Motor neuron (in vitro differentiated cells): Measurements from ENCODE around the gene MBTPS1. TPM values are rescaled to one million over a fixed set of nuclear protein-coding genes. Genes with fewer than 3 reads are reported as not detected.

Experiments used
- ATAC-seq, 8 experiments: fragments of 200-7000 bp; cut with Tn5 transposase; replicated peaks in 6 of 8; 2 replicates each; pipeline ENCODE4 v1.8.0; 2021; ENCODE audit warnings: mild to moderate bottlenecking in 8 of 8, moderate library complexity in 8 of 8
- H3K27ac ChIP-seq, 2 donors: fragments of 250-450 bp; sonication (Bioruptor Pico); 2 replicates each; pipeline ENCODE4 v1.9.0; 2021; ENCODE audit warnings: antibody characterized with exemption in 2 of 2, mild to moderate bottlenecking in 2 of 2, moderate library complexity in 1 of 2
- H3K4me1 ChIP-seq, 2 donors: fragments of 250-450 bp; sonication (Bioruptor Pico); replicated peaks in 1 of 2; 2 replicates each; pipeline ENCODE4 v1.6.1; 2021; ENCODE audit warnings: antibody characterized with exemption in 2 of 2, mild to moderate bottlenecking in 2 of 2, moderate library complexity in 1 of 2
- H3K4me3 ChIP-seq, 5 donors: fragments of 250-450 bp; sonication (Bioruptor Pico); 2 replicates each; pipeline ENCODE4 v1.9.0; 2021; ENCODE audit warnings: antibody characterized with exemption in 5 of 5, mild to moderate bottlenecking in 5 of 5, moderate library complexity in 4 of 5
- WGBS, 10 experiments: fragments of 450-650 bp; shearing (Covaris generic); methylation state at CpG; one replicate each; pipeline ENCODE4 v1.0.0; 2022; 5-methylcytosine and 5-hydroxymethylcytosine counted together
- in situ Hi-C, 9 experiments: fragments of 400-800 bp; cut with MboI; loops; one replicate each; pipeline ENCODE4 v1.15.0; 2021; ENCODE audit warnings: low sequenced_read_pairs in 9 of 9, low pct_unique_long_range_greater_than_20kb in 2 of 9; ENCODE audit not compliant: unreplicated experiment in 9 of 9
- total RNA-seq, 8 experiments: library from RNA; unstranded; fragments of 300-600 nt; gene quantifications; 2 replicates each; pipeline versions ENCODE4 v1.2.3 to v1.2.4, GENCODE V29; 2022

MBTPS1 gene
- total RNA-seq, 8 experiments from 2014 or later = 42.5 to 166 (median 62.3) TPM

GRCh38 chr16:84018710-84019109 is 98.0 kb downstream of the MBTPS1 start:
- no peak overlapping the region for H3K27ac ChIP-seq
- H3K4me1 ChIP-seq = peaks cover 3 to 7% of the 10 kb centered on the region in 2 donors
- in situ Hi-C loops = no loop called here
- WGBS, 10 experiments = 40 to 100% (median 93%) methylated on average over 1 to 4 of the region's 4 CpGs
- no peak overlapping the region for H3K4me3 ChIP-seq
- no peak for ATAC-seq

DNA sequence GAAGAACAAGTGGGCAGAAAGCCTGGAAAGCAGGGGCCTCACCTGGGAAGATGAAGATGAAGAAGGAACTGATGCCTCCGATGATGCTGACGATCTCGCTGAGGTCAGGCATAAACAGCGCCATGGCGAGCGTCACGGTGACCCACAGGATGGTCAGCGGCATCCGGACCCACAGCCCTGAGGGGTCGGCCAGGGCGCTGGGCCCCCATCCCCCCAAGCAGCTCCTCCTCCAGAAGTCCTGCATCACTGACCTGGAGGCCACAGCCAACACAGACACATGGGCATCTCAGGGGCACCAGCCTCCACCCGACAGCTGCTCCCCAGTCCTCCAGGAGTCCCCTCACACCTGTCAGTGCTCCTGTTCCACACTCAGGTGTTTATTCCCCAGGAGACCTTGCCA is 100.3 kb downstream of the MBTPS1 start:
- in situ Hi-C loops = no loop called here
- 89 to 100% (median 95%) methylated on average over 1 to 10 of the region's 12 CpGs; no CpG with 5 or more reads in 6 of the 10 experiments for WGBS, 10 experiments
- Histone ChIP-seq H3K27ac (no peak overlapping the region), H3K4me1 (peaks cover 0 to 6% of the 10 kb centered on the region in 2 donors), H3K4me3 (no peak overlapping the region)
- ATAC-seq = no peak

GRCh38 chr16:84015399-84015798 is 101.3 kb downstream of the MBTPS1 start:
- no peak overlapping the region for H3K27ac ChIP-seq
- 40 to 100% (median 80%) methylated on average over 1 to 6 of the region's 12 CpGs; no CpG with 5 or more reads in 1 of the 10 experiments for WGBS, 10 experiments
- H3K4me3 ChIP-seq = no peak overlapping the region
- no peak for ATAC-seq
- H3K4me1 ChIP-seq = peaks cover 0 to 9% of the 10 kb centered on the region in 2 donors
- in situ Hi-C loops = no loop called here

DNA sequence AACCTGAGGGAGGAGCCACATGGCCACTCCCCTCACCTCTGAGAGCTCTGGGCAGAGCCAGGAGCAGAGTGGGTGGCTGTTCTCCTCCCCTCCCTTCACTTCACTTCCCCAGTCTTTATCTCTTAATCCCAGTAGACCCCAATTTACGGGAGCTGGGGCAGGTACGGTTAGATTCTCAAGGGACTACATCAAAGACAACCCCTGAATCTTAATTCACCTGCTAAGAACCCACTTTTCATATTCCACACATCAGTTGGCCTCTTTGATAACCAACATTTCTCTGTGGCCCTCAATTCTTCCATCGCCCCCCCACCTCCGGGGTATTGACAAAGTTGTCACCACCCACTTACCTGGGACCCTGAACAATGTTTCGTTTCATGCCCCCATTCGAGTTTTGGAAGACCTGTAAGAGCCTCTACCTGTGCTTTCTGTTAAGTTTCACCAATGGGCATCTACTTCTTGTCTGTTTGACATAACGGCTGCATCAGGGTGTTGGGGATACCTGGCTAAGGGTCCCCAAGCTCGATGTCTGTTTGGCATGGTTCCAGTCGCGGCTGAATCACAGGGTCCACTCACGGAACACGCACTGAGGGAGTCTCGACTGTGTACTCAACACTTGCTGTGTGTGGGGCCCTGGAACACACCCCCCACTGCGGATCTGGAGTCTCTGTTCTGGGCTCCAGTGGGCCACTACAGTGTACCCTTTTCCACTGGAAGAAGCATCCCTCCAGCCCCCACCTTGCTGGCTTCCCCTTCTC is 102.0 kb downstream of the MBTPS1 start:
- in situ Hi-C loops = no loop called here
- no peak overlapping the region for H3K4me3 ChIP-seq
- H3K27ac ChIP-seq = no peak overlapping the region
- WGBS, 10 experiments = 0 to 100% (median 68%) methylated on average over 1 to 14 of the region's 14 CpGs
- H3K4me1 ChIP-seq = peaks cover 0 to 9% of the 10 kb centered on the region in 2 donors
- no peak for ATAC-seq

DNA sequence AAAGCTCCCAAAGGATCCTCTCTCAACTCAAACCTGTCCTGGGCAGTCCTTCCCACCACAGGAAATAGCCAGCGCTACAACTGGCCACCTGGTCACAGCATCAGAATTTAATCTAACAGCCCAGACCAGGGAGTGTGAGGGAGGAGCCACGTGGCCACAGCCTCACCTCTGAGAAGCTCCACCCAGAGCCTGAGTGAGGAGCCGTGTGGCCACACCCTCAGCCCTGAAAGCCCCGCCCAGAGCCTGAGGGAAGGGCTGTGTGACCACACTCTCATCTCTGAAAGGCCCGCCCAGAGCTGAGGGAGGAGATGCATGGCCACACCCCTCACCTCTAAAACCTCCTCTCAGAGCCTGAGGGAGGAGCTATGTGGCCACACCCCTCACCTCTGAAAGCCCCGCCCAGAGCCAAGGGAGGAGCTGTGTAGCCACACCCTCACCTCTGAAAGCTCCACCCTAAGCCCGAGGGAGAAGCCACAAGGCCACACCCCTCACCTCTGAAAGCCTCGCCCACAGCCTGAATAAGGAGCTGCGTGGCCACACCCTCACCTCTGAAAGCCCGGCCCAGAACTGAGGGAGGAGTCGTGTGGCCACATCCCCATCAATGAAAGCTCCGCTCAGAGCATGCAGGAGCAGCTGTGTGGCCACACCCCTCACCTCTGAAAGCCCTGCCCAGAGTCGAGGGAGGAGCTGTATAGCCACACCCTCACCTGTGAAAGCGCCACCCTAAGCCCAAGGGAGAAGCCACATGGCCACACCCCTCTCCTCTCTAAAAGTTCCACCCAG is 102.8 kb downstream of the MBTPS1 start:
- ATAC-seq = peak; percentile 92 to 94 (median 93)
- no peak overlapping the region for H3K27ac ChIP-seq
- in situ Hi-C loops = no loop called here
- peaks cover 0 to 9% of the 10 kb centered on the region in 2 donors for H3K4me1 ChIP-seq
- WGBS, 10 experiments = 0 to 80% (median 25%) methylated on average over 1 to 5 of the region's 14 CpGs; no CpG with 5 or more reads in 5 of the 10 experiments
- H3K4me3 ChIP-seq = no peak overlapping the region

DNA sequence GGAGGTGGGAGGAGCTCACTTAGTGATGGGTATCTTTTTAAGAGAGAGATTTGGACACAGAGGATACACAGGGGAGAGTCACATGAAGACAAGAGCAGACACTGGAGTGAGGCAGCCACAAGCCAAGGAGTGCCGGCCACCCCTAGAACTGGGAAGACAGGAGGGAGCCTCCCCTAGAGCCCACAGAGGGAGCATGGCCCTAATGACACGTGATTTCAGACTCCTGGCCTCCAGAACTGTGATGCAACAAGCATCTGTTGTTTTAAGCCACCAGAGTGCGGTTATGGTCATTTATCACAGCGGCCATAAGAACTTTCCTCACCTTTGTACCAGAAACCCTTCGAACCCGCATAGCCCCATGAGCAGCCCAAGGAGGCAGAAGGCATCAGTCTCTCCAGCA is 107.5 kb downstream of the MBTPS1 start:
- ATAC-seq = no peak

GRCh38 chr16:84007965-84008364 is 108.8 kb downstream of the MBTPS1 start:
- WGBS, 10 experiments = 38 to 100% (median 75%) methylated on average over 1 to 5 of the region's 8 CpGs; no CpG with 5 or more reads in 3 of the 10 experiments
- no peak overlapping the region for H3K4me3 ChIP-seq
- peak; percentile 38 to 86 (median 78) for ATAC-seq
- peak overlapping the region in 1 of 2 donors; percentile 60 for H3K27ac ChIP-seq
- H3K4me1 ChIP-seq = peaks cover 0 to 16% of the 10 kb centered on the region in 2 donors
- in situ Hi-C loops = no loop called here

More for the DNA sequence above, 107.5 kb downstream of the MBTPS1 start:
- Histone ChIP-seq H3K4me3 (no peak overlapping the region), H3K4me1 (peaks cover 0 to 15% of the 10 kb centered on the region in 2 donors), H3K27ac (no peak overlapping the region)
- in situ Hi-C loops = no loop called here
- WGBS, 10 experiments = 74 to 94% (median 91%) methylated on average over 2 to 4 of the region's 6 CpGs; no CpG with 5 or more reads in 6 of the 10 experiments

DNA sequence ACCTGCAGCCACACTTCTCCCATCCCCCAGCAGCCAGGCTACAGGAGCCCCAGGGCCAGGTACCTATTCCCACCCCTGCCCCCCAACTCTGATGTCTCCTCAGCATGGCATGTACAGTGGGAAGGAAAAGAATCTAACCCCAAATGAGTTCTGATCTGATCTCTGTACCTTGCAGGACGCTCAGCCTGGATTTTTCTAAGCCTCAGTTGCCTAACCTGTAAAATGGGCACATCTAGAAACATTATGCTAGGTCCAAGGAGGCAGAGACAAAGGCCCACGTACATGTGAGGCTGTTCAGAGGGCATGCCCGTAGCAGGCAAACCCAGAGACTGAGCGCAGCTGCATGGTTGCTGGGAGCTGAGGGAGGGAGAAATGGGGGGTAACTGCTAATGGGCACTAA is 109.2 kb downstream of the MBTPS1 start:
- in situ Hi-C loops = no loop called here
- ATAC-seq = no peak
- peak overlapping the region in 1 of 2 donors; percentile 60 for H3K27ac ChIP-seq
- no peak overlapping the region for H3K4me3 ChIP-seq
- H3K4me1 ChIP-seq = peaks cover 0 to 16% of the 10 kb centered on the region in 2 donors
- 73 to 100% (median 83%) methylated on average over 1 to 4 of the region's 4 CpGs; no CpG with 5 or more reads in 6 of the 10 experiments for WGBS, 10 experiments

GRCh38 chr16:84005391-84005790 is 111.4 kb downstream of the MBTPS1 start:
- Histone ChIP-seq H3K4me1 (peaks cover 5 to 21% of the 10 kb centered on the region in 2 donors), H3K27ac (no peak overlapping the region), H3K4me3 (no peak overlapping the region)
- 56 to 90% (median 73%) methylated on average over 1 to 2 of the region's 5 CpGs; no CpG with 5 or more reads in 6 of the 10 experiments for WGBS, 10 experiments
- ATAC-seq = no peak
- in situ Hi-C loops = no loop called here

DNA sequence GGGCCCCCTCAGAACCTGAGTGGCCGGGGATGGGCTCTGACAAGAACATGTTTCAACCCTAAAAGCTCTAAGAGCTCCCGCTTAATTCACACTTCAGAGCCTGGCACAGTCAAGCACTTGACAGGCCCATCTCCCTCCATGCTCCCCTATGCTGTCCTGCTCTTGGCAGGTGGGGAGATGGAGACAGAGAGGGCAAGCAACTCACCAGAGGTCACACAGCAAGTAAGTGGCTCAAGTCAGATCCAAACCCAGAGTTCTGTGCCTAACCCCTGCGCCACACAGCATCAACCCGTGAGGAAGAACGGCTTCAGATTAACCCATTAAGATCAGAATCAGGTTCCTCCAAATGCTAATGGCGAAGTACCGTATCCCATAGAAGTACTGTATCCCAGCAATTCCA is 112.3 kb downstream of the MBTPS1 start:
- Histone ChIP-seq H3K4me3 (no peak overlapping the region), H3K27ac (no peak overlapping the region), H3K4me1 (peaks cover 5 to 21% of the 10 kb centered on the region in 2 donors)
- WGBS, 10 experiments = 40 to 100% (median 85%) methylated on average over 1 to 5 of the region's 7 CpGs; no CpG with 5 or more reads in 5 of the 10 experiments
- in situ Hi-C loops = no loop called here
- ATAC-seq = no peak

Other genes with a start within 250 kb of the MBTPS1 start
- 10 to 100 TPM in 1 of 8 experiments, 1 to 10 TPM in 7; 2.0 to 10.2 (median 3.0) TPM for gene MLYCD, start 217.8 kb downstream of the MBTPS1 start, total RNA-seq
- 10 to 100 TPM in 1 of 8 experiments, 1 to 10 TPM in 6, under 1 TPM in 1; 0.92 to 14.8 (median 2.0) TPM for gene OSGIN1, start 163.7 kb downstream of the MBTPS1 start, total RNA-seq
- 10 to 100 TPM in 1 of 8 experiments, 1 to 10 TPM in 6, under 1 TPM in 1; 0.63 to 23.4 (median 2.6) TPM for gene NECAB2, start 148.7 kb downstream of the MBTPS1 start, total RNA-seq
- 1 to 10 TPM in 3 of 8 experiments, under 1 TPM in 1, not detected in 4; 0.27 to 1.9 (median 1.5) TPM for gene SLC38A8, start 74.1 kb downstream of the MBTPS1 start, total RNA-seq
- 10 to 100 TPM; 20.1 to 63.7 (median 48.1) TPM for gene HSDL1, start 28.2 kb upstream of the MBTPS1 start, total RNA-seq
- gene DNAAF1, start 28.4 kb upstream of the MBTPS1 start, total RNA-seq = 10 to 100 TPM in 1 of 8 experiments, 1 to 10 TPM in 4, under 1 TPM in 3; 0.36 to 17.7 (median 1.2) TPM
- gene TAF1C, start 70.1 kb upstream of the MBTPS1 start, total RNA-seq = 10 to 100 TPM; 13.1 to 58.4 (median 18.2) TPM
- gene ADAD2, start 74.2 kb upstream of the MBTPS1 start, total RNA-seq = 1 to 10 TPM in 2 of 8 experiments, under 1 TPM in 3, not detected in 3; 0.05 to 2.1 (median 0.81) TPM
- gene KCNG4, start 123.1 kb upstream of the MBTPS1 start, total RNA-seq = under 1 TPM in 7 of 8 experiments, not detected in 1; 0.05 to 0.66 (median 0.20) TPM
- gene WFDC1, start 177.9 kb upstream of the MBTPS1 start, total RNA-seq = 1 to 10 TPM in 6 of 8 experiments, under 1 TPM in 2; 0.27 to 4.0 (median 2.7) TPM